Panc1 (cell line): ENCODE data around the gene CREBL2.
"Not testable (repeated sequence)": the region's sequence is repeated elsewhere in the genome, so short reads cannot be mapped to it uniquely, and the experiment has no call there.

Experiments
- CTCF ChIP-seq: fragments of 450-650 bp; IDR thresholded peaks from 2 replicates; pipeline ENCODE4 v1.5.1; 2017; ENCODE audit warnings: mild to moderate bottlenecking
- POLR2AphosphoS5 ChIP-seq: IDR thresholded peaks from 2 replicates; pipeline ENCODE4 v1.6.1; 2012; ENCODE audit warnings: mild to moderate bottlenecking, low read depth, low read length, moderate library complexity
- REST ChIP-seq, 2 experiments: IDR thresholded peaks; 2 replicates each; pipeline ENCODE4 v1.6.1; 2011 to 2012; ENCODE audit warnings: low read depth in 2 of 2, control low read depth in 1 of 2, low read length in 1 of 2, mild to moderate bottlenecking in 1 of 2, moderate library complexity in 1 of 2; ENCODE audit not compliant: insufficient read depth in 1 of 2
- SIN3A ChIP-seq: IDR thresholded peaks from 2 replicates; pipeline ENCODE4 v1.6.1; 2012; ENCODE audit warnings: low read depth, mild to moderate bottlenecking, low read length, moderate library complexity, borderline replicate concordance; ENCODE audit not compliant: insufficient read depth
- TCF7L2 ChIP-seq: IDR thresholded peaks from 2 replicates; pipeline ENCODE4 v1.6.1; 2011; ENCODE audit warnings: mild to moderate bottlenecking, low read depth, low read length, inconsistent platforms

GRCh38 chr12:12565971-12566370, 45.7 kb upstream of the CREBL2 start:
- not testable (repeated sequence) for TF ChIP-seq POLR2AphosphoS5; CTCF; REST (IDR thresholded peaks at IDR 0.05; ENCODE audit: insufficient read depth in 1 of 2, low read depth in 2 of 2, low read length in 1 of 2); SIN3A; TCF7L2
